Small intestine (tissue), 7 donors: ENCODE results near the gene ITGB1BP1. TPM values are rescaled to one million over a fixed set of nuclear protein-coding genes. Genes with fewer than 3 reads are reported as not detected.
"Not testable (repeated sequence)": the region's sequence is repeated elsewhere in the genome, so short reads cannot be mapped to it uniquely, and the experiment has no call there.

Experiments
- DNase-seq, 2 donors: peaks; one replicate each; pipeline versions ENCODE4 v3.0.0 to v3.0.0-alpha.2; 2013
- FAIRE-seq: peaks from 2 replicates; lab custom pipeline; 2012; peaks lifted over from hg19 to GRCh38; lab: Jason Lieb, UNC
- H3K27ac ChIP-seq, 3 donors: one replicate each; pipeline ENCODE4 v1.5.1; 2013; ENCODE audit warnings: low read length in 2 of 3, mild to moderate bottlenecking in 2 of 3, control low read depth in 1 of 3, inconsistent platforms in 1 of 3, low read depth in 1 of 3, moderate library complexity in 1 of 3
- H3K27me3 ChIP-seq, 3 donors: one replicate each; pipeline ENCODE4 v1.6.1; 2013; ENCODE audit warnings: low read length in 3 of 3, inconsistent platforms in 1 of 3; ENCODE audit not compliant: control insufficient read depth in 3 of 3, insufficient read depth in 3 of 3
- H3K36me3 ChIP-seq, 3 donors: one replicate each; pipeline ENCODE4 v1.6.1; 2013; ENCODE audit warnings: low read length in 3 of 3, inconsistent platforms in 1 of 3, low read depth in 1 of 3, mild to moderate bottlenecking in 1 of 3, moderate library complexity in 1 of 3; ENCODE audit not compliant: control insufficient read depth in 3 of 3, insufficient read depth in 2 of 3
- H3K4me1 ChIP-seq, 3 donors: one replicate each; pipeline ENCODE4 v1.6.1; 2013; ENCODE audit warnings: low read length in 2 of 3, inconsistent platforms in 1 of 3, low read depth in 1 of 3, mild to moderate bottlenecking in 1 of 3, moderate library complexity in 1 of 3; ENCODE audit not compliant: control insufficient read depth in 3 of 3, insufficient read depth in 2 of 3
- H3K4me3 ChIP-seq, 3 donors: one replicate each; pipeline ENCODE4 v1.5.1; 2013; ENCODE audit warnings: low read length in 3 of 3, control low read depth in 1 of 3, inconsistent platforms in 1 of 3, low read depth in 1 of 3, mild to moderate bottlenecking in 1 of 3, moderate library complexity in 1 of 3
- H3K9me3 ChIP-seq, 2 donors: one replicate each; pipeline ENCODE4 v1.6.1; 2013; ENCODE audit warnings: low read depth in 1 of 2, low read length in 1 of 2; ENCODE audit not compliant: control insufficient read depth in 2 of 2, insufficient read depth in 1 of 2
- WGBS, 3 donors: extraction: QIAGEN DNeasy Blood & Tissue Kit; methylation state at CpG; one replicate each; pipeline ENCODE4 v1.1.7; 2013; 5-methylcytosine and 5-hydroxymethylcytosine counted together
- polyA plus RNA-seq, 4 donors: library from polyadenylated mRNA; stranded (reverse) in 3 of 4; unstranded in 1 of 4; fragments of 200-250 nt in 3 of 4; fragments of 120-200 nt in 1 of 4; gene quantifications; one replicate each; pipeline versions ENCODE4 v1.2.1 to v1.2.3, GENCODE V29; 2013
- donor health status: healthy with polysubstance abuse.
- donor health status: control.
- donor health status: control.
- donor health status: Bipolar disorder and iron deficiency.
- donor health status: healthy.

The ITGB1BP1 gene
- polyA plus RNA-seq, 4 donors, result 30.6 to 50.8 (median 35.2) TPM

DNA sequence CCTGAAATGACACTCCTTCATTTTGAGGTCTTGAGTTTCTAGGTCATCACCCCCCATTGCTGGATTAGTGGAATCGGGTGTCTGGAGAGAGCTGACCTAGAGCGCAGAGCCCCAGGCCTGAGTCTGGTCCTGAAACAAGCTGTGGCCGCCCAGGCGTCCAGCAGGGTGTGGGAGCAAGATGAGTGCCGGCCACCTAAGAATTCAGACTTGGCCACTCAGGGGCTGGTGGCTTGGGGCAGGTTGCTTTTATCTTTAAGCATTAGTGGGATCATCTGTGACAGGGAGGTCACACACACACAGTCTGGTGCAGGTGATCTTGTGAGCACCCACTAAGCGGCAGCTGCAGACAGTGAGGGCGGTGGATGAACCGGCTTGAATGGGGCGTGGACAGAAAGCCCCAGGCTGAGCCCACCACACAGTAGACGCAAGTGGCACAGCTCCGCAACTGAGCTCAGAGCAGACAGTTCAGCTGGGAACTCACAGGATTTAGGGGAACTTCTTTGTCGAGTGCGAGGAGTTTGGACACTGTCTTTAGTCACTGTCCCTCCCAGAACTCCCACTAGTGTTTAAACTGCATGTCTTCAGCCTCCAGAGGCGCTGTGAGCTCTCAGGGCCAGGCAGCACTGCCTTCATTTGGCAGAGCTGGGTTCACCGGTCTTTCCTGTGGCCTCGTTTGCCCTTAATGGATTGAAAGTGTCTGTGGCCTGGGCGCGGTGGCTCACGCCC is 21.5 kb downstream of the ITGB1BP1 start:
- Histone ChIP-seq H3K9me3 (no peaks in the 10 kb centered on the region), H3K27me3 (no peaks in the 10 kb centered on the region), H3K4me3 (no peak overlapping the region), H3K4me1 (no peaks in the 10 kb centered on the region), H3K36me3 (peaks cover 0 to 53% (median 2%) of the 10 kb centered on the region in 3 donors), H3K27ac (no peak overlapping the region)
- WGBS, 3 donors, result 89 to 95% (median 94%) methylated on average over 19 of the region's 19 CpGs
- DNase-seq (no peak), FAIRE-seq (no peak)

DNA sequence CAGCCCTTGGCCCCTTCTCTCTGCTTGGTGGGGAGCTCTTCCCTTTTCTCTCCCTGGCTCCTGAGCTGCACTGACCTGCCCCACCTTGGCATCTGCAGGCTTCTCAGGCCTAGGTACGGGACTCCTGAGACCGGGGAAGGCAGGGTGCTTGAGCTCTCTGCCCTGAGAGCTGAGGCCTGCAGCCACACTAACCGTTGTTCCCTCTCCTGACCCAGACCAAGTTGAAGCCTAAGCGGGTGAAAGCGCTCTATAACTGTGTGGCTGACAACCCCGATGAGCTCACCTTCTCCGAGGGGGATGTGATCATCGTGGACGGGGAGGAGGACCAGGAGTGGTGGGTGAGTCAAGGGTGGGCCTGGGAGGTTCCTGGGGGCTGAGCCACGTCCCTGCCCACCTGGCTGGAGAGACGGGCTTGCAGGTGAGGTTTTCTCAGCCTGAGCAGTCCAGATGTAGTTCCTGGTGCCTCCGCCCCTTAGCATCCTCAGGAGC is 22.2 kb downstream of the ITGB1BP1 start:
- H3K27ac ChIP-seq, result no peak overlapping the region
- H3K36me3 ChIP-seq, result peaks cover 0 to 60% (median 2%) of the 10 kb centered on the region in 3 donors
- DNase-seq (no peak), FAIRE-seq (no peak)
- H3K4me3 ChIP-seq, result no peak overlapping the region
- no peaks in the 10 kb centered on the region for H3K4me1 ChIP-seq
- WGBS, 3 donors, result 92 to 97% (median 95%) methylated on average over 12 of the region's 12 CpGs
- no peaks in the 10 kb centered on the region for H3K27me3 ChIP-seq
- no peaks in the 10 kb centered on the region for H3K9me3 ChIP-seq

DNA sequence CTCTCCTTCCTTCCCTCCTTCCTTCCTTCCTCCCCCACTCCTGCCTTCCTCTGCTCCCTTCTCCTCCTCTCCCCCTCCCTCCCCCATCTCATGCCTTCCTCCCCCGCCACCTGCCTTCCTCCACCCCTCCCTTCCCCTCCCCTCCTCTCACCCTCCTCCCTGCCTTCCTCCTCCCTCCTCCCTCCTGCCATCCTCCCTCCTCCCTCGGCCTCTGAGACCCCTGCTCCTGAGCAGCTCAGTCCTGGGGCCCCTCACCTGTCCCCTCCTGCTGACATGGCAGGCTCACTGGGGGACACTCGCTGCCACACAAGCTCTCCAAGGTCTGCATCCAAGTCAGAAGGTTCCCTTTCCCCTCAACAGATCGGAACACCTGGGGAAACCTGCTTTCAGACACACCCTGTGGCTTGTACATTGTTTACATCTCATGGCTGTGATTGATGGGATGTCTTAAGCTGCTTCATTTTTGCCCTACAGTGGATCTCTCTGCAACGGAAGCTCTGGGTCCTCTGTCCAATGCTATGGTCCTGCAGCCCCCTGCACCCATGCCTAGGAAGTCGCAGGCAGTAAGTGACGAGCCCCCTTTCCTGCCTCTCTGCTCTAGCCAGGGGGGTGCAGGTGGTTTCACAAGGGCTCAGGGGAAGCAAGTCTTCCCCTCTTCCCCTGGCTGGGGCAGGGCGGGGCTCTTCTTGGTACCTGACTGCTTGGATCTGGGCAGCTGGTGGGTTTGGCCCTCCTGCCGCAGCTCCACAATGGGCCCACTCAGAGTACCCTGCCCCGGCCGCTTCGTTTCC is 22.9 kb downstream of the ITGB1BP1 start:
- FAIRE-seq (no peak), DNase-seq (no peak)
- H3K36me3 ChIP-seq, result peaks cover 0 to 62% (median 2%) of the 10 kb centered on the region in 3 donors
- H3K4me1 ChIP-seq, result no peaks in the 10 kb centered on the region
- 85 to 91% (median 86%) methylated on average over 9 to 12 of the region's 12 CpGs for WGBS, 3 donors
- H3K4me3 ChIP-seq, result no peak overlapping the region
- no peak overlapping the region for H3K27ac ChIP-seq
- no peaks in the 10 kb centered on the region for H3K27me3 ChIP-seq
- no peaks in the 10 kb centered on the region for H3K9me3 ChIP-seq

DNA sequence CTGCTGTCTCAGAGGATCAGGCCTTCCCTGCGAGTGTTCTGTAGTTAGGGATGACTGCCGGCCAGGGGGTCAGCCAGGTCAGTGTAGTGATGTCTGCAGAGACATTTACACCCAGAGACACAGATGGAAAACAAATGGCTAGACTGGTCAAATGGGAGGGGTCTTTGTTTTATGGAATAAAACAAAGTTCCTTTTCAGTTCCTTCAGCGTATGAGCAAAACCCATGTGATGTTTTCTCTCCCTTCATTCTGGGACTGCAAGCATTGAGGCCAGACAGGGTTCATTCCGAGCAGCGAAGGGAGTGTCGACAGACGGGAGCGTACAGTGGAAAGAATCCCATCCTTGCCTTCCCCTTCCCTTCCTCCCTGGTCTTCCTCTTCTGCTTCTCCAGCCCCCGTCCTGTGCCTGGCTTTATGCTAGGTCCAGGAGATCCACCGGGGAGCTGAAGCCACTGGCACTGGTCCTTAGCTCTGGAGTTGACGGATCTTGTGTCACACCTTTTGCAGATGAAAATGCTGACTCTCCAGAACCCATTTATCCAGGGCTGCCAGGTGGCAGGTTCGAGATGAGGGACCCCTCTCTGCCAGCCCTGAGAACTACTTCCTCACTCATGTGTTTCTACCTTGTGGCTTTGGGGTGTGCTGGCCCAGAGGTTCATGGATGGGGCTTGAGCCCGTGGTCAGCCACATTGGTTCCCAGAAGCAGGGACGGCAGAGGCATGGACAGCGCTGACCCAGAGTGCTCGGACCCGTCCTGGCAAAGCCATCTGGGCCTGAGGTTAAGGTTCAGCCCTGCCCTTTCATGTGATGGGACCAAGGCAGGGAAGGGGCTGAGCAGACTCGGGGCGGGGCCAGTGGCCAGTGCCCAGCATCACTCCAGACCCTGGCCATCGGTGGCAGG is 24.2 kb downstream of the ITGB1BP1 start:
- peaks cover 0 to 72% (median 2%) of the 10 kb centered on the region in 3 donors for H3K36me3 ChIP-seq
- no peaks in the 10 kb centered on the region for H3K4me1 ChIP-seq
- no peaks in the 10 kb centered on the region for H3K9me3 ChIP-seq
- no peaks in the 10 kb centered on the region for H3K27me3 ChIP-seq
- DNase-seq (no peak), FAIRE-seq (no peak)
- H3K27ac ChIP-seq, result no peak overlapping the region
- WGBS, 3 donors, result 79 to 89% (median 85%) methylated on average over 20 of the region's 20 CpGs
- no peak overlapping the region for H3K4me3 ChIP-seq

DNA sequence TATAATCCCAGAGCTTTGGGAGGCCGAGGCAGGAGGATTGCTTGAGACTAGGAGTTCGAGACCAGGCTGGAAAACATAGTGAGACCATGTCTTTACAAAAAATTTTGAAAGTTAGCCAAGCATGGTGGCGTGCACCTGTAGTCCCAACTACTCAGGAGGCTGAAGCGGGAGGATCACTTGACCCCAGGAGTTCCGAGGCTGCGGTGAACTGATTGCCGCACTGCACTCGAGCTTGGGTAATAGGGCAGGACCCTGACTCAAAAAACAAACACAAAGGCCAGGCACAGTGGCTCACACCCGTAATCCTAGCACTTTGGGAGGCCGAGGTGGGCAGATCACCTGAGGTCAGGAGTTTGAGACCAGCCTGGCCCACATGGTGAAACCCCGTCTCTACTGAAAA is 25.1 kb downstream of the ITGB1BP1 start:
- H3K27me3 ChIP-seq, H3K27ac ChIP-seq, H3K4me1 ChIP-seq, DNase-seq, FAIRE-seq, H3K4me3 ChIP-seq, H3K9me3 ChIP-seq: not testable (repeated sequence)
- 95 to 96% (median 95%) methylated on average over 11 of the region's 11 CpGs for WGBS, 3 donors
- H3K36me3 ChIP-seq, result peaks cover 2 to 76% (median 4%) of the 10 kb centered on the region in 3 donors

DNA sequence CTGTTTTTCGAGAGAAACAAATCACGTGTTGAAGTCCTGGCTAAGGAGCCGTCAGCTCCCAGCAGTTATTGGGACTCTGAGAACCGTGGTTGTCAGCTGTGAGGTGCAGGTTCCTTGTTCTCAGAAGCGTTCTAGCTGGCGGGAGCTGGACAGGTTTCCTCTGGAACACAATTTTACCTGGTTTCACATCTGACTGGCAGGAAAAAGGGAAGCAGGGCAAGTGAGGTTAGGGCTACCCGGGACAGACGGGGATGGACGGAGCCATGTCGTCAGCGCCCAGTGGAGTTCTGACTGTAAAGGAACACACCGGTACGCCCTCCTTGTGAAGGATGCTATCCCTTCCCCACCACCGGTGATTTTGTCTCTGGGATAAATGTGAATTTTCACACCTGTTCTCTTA is 26.1 kb downstream of the ITGB1BP1 start:
- no peak for FAIRE-seq
- Histone ChIP-seq H3K4me1 (no peaks in the 10 kb centered on the region), H3K36me3 (peaks cover 0 to 77% (median 5%) of the 10 kb centered on the region in 3 donors), H3K27me3 (no peaks in the 10 kb centered on the region), H3K27ac (no peak overlapping the region), H3K9me3 (no peaks in the 10 kb centered on the region), H3K4me3 (no peak overlapping the region)
- 94 to 95% (median 95%) methylated on average over 14 of the region's 14 CpGs for WGBS, 3 donors
- DNase-seq, result no peak

DNA sequence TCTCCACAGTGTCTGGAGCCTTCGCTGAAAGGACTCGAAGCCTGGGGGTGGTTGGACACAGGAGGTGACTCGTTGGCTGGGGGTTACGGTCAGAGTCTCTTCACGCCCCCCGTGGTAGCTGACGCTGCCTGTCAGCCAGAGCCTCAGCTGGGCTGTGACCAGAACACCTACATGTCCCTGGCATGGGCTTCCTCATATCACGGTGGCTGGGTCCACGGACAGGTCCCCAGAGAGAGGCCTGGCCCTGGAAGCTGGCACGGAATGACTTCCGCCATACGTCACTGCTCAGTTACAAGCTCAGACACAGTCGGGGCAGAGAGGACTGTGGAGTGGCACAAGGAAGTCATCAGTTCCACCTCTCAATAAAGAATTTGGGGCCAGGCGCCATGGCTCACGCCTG is 28.5 kb downstream of the ITGB1BP1 start:
- Histone ChIP-seq H3K27ac (no peak overlapping the region), H3K4me3 (no peak overlapping the region), H3K4me1 (no peaks in the 10 kb centered on the region), H3K27me3 (no peaks in the 10 kb centered on the region), H3K36me3 (peaks cover 0 to 79% (median 7%) of the 10 kb centered on the region in 3 donors), H3K9me3 (no peaks in the 10 kb centered on the region)
- WGBS, 3 donors, result 92 to 93% (median 92%) methylated on average over 15 of the region's 15 CpGs
- no peak for FAIRE-seq
- no peak for DNase-seq
